Measurements from ENCODE around the gene GRWD1. TPM values are rescaled to one million over a fixed set of nuclear protein-coding genes. Genes with fewer than 3 reads are reported as not detected.
A peak's percentile ranks its signal among the peaks of the same experiment; 100 is the strongest.

Gene GRWD1
- total RNA-seq, 1 experiment from 2014 or later = 77.4 TPM

DNA sequence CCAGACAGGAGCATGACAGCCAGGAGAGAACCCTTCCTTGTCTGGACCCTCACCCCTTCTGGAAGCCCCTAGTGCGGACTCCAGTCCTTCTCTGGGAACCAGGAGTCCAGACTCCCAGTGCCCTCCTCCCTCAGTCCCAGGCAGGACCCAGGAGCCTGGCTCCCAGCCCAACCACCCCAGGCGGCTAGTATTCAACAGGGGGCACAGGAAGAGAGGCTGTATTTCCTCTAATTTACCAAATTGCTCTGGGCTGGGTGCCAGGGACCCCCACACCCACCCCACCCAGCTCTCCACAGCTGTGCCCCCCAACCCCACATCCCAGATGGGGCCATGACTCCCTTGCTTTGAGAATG, 49.0 kb upstream of the GRWD1 start:
- intact Hi-C loops (cut with micrococcal nuclease; ENCODE audit: unreplicated experiment) = no loop called here
- no peak overlapping the region for H3K4me3 ChIP-seq (ENCODE audit: low read depth, low read length)
- ChIA-PET POLR2A (no interaction called here), CTCF (no interaction called here)
- Mint-ChIP-seq H3K27me3 (ENCODE audit: insufficient read depth, unreplicated experiment) (no peaks in the 10 kb centered on the region), H3K27ac (ENCODE audit: unreplicated experiment) (no peak overlapping the region), H3K4me3 (ENCODE audit: unreplicated experiment) (peak overlapping the region; percentile 83), H3K36me3 (ENCODE audit: insufficient read depth, unreplicated experiment) (peaks cover 40% of the 10 kb centered on the region), H3K4me1 (ENCODE audit: low read depth, unreplicated experiment) (peaks cover 54% of the 10 kb centered on the region), H3K9me3 (ENCODE audit: unreplicated experiment) (peaks cover 10% of the 10 kb centered on the region)
- H3K4me1 ChIP-seq = peaks cover 47% of the 10 kb centered on the region
- no TSS peak for BruUV-seq (replicated peaks)
- DNase-seq = no peak
- no peaks in the 10 kb centered on the region for H3K9me3 ChIP-seq
- no peaks in the 10 kb centered on the region for H3K27me3 ChIP-seq (replicated peaks; ENCODE audit: control insufficient read depth, insufficient read depth, low read length)
- H3K36me3 ChIP-seq (ENCODE audit: control insufficient read depth, insufficient read depth, low read length) = no peaks in the 10 kb centered on the region
- TF ChIP-seq, protein P1, sequence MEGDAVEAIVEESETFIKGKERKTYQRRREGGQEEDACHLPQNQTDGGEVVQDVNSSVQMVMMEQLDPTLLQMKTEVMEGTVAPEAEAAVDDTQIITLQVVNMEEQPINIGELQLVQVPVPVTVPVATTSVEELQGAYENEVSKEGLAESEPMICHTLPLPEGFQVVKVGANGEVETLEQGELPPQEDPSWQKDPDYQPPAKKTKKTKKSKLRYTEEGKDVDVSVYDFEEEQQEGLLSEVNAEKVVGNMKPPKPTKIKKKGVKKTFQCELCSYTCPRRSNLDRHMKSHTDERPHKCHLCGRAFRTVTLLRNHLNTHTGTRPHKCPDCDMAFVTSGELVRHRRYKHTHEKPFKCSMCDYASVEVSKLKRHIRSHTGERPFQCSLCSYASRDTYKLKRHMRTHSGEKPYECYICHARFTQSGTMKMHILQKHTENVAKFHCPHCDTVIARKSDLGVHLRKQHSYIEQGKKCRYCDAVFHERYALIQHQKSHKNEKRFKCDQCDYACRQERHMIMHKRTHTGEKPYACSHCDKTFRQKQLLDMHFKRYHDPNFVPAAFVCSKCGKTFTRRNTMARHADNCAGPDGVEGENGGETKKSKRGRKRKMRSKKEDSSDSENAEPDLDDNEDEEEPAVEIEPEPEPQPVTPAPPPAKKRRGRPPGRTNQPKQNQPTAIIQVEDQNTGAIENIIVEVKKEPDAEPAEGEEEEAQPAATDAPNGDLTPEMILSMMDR (IDR thresholded peaks at IDR 0.05; ENCODE audit: insufficient read depth in 1 of 2, low read depth in 1 of 2, low read length in 1 of 2, severe bottlenecking in 1 of 2, unreplicated experiment in 1 of 2) = no peak

DNA sequence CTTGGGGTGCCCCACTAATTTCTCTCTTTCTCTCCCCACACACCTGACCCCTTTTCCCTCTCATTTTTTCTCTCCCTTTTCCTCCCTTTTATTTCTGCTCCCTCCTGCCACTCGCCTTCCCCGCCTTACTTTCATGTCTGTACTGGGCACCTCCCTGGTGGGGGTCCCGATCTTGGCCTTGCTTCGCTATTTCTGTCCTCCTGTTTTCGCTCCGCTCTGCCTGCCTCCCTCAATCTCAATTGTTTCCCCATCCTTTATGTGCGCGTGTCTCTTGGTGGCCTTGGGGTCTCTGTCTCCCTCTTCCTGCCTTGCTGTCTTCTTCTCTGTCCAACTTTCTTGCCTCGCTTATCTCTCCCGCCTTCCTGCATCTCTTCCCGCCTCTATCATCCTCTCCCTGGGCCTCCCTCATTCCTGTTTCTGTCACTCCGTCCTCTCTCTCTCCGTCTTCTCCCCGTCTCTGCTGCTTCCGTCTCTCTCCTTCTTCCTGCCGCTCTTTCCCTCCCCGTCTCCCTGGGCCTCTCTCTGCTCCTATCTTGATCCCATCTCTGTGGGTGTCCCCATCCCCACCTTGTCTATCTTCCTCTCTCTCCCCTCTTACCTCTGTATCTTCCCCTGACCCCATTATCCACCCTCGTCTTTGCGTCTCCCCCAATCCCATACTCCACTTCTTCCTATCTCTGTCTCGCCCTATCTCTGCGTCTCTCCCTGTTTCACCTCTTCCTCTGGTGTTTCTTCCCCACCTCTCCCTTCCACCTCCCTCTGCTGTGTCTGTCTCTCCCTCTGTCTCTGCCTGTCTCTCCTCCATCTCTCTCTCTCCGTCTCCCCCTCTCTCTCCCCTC, 48.3 kb upstream of the GRWD1 start:
- Mint-ChIP-seq H3K36me3 (ENCODE audit: insufficient read depth, unreplicated experiment) (peaks cover 33% of the 10 kb centered on the region), H3K4me1 (ENCODE audit: low read depth, unreplicated experiment) (peaks cover 56% of the 10 kb centered on the region), H3K4me3 (ENCODE audit: unreplicated experiment) (peak overlapping the region; percentile 83), H3K27me3 (ENCODE audit: insufficient read depth, unreplicated experiment) (no peaks in the 10 kb centered on the region), H3K9me3 (ENCODE audit: unreplicated experiment) (peaks cover 10% of the 10 kb centered on the region), H3K27ac (ENCODE audit: unreplicated experiment) (peak overlapping the region; percentile 67)
- BruUV-seq (replicated peaks) = TSS peak; percentile 40
- Histone ChIP-seq H3K4me3 (ENCODE audit: low read depth, low read length) (peak overlapping the region; percentile 51), H3K4me1 (peaks cover 46% of the 10 kb centered on the region), H3K36me3 (ENCODE audit: control insufficient read depth, insufficient read depth, low read length) (no peaks in the 10 kb centered on the region), H3K27me3 (replicated peaks; ENCODE audit: control insufficient read depth, insufficient read depth, low read length) (no peaks in the 10 kb centered on the region), H3K9me3 (no peaks in the 10 kb centered on the region)
- no peak for DNase-seq
- CTCF ChIA-PET = no interaction called here
- POLR2A ChIA-PET = no interaction called here
- intact Hi-C loops (cut with micrococcal nuclease; ENCODE audit: unreplicated experiment) = loop anchor here (2.0 kb wide), 2 partner anchors 17 to 33 kb away; partner anchors contain the start of gene SYNGR4
- TF ChIP-seq, protein P1 (IDR thresholded peaks at IDR 0.05; ENCODE audit: insufficient read depth in 1 of 2, low read depth in 1 of 2, low read length in 1 of 2, severe bottlenecking in 1 of 2, unreplicated experiment in 1 of 2) = no peak

- Mint-ChIP-seq H3K9me3 (ENCODE audit: unreplicated experiment) (peaks cover 10% of the 10 kb centered on the region), H3K27ac (ENCODE audit: unreplicated experiment) (peak overlapping the region; percentile 67), H3K27me3 (ENCODE audit: insufficient read depth, unreplicated experiment) (no peaks in the 10 kb centered on the region), H3K4me3 (ENCODE audit: unreplicated experiment) (peak overlapping the region; percentile 83), H3K36me3 (ENCODE audit: insufficient read depth, unreplicated experiment) (peaks cover 29% of the 10 kb centered on the region), H3K4me1 (ENCODE audit: low read depth, unreplicated experiment) (peaks cover 51% of the 10 kb centered on the region)
- peaks cover 41% of the 10 kb centered on the region for H3K4me1 ChIP-seq
- H3K9me3 ChIP-seq = no peaks in the 10 kb centered on the region
- no peak for DNase-seq
- POLR2A ChIA-PET = interaction anchor here (0.6 kb wide), 1 partner anchor 156 kb away, joined by 6 read pairs; no protein-coding TSS in a partner anchor
- peak overlapping the region; percentile 51 for H3K4me3 ChIP-seq (ENCODE audit: low read depth, low read length)
- BruUV-seq (replicated peaks) = no TSS peak
- intact Hi-C loops (cut with micrococcal nuclease; ENCODE audit: unreplicated experiment) = loop anchor here (2.0 kb wide), 2 partner anchors 17 to 33 kb away; partner anchors contain the start of gene SYNGR4
- CTCF ChIA-PET = interaction anchor here (0.8 to 1.4 kb wide), 2 partner anchors 96 to 186 kb away, joined by 3 to 5 read pairs; no protein-coding TSS in a partner anchor
- no peaks in the 10 kb centered on the region for H3K27me3 ChIP-seq (replicated peaks; ENCODE audit: control insufficient read depth, insufficient read depth, low read length)
- H3K36me3 ChIP-seq (ENCODE audit: control insufficient read depth, insufficient read depth, low read length) = no peaks in the 10 kb centered on the region
- TF ChIP-seq, protein P1 (IDR thresholded peaks at IDR 0.05; ENCODE audit: insufficient read depth in 1 of 2, low read depth in 1 of 2, low read length in 1 of 2, severe bottlenecking in 1 of 2, unreplicated experiment in 1 of 2) = no peak
Measured at GRCh38 chr19:48398102-48398374, 47.7 kb upstream of the GRWD1 start.

Measured in Caco-2 (cell line).